Liver (tissue), 3 donors: ENCODE data around the gene ADAMTS2.

Experiments
- FOXA2 ChIP-seq: IDR thresholded peaks from 2 replicates; pipeline ENCODE4 v1.6.1; 2016; ENCODE audit warnings: antibody characterized with exemption
- RAD21 ChIP-seq, 2 donors: IDR thresholded peaks; 2 replicates each; pipeline ENCODE4 v1.6.1; 2016; ENCODE audit warnings: antibody characterized with exemption in 2 of 2, mild to moderate bottlenecking in 2 of 2
- TAF1 ChIP-seq: conservative IDR thresholded peaks from 2 replicates; pipeline ENCODE4 v1.6.1; 2016; ENCODE audit warnings: antibody characterized with exemption, mild to moderate bottlenecking
- YY1 ChIP-seq: IDR thresholded peaks from 2 replicates; pipeline ENCODE4 v1.6.1; 2016; ENCODE audit warnings: antibody characterized with exemption, mild to moderate bottlenecking
- TF ChIP-seq, protein P1 (sequence below): IDR thresholded peaks from 2 replicates; pipeline ENCODE4 v1.6.1; 2016; ENCODE audit warnings: antibody characterized with exemption
- TF ChIP-seq, protein P2 (sequence below): fragments of 150-350 bp; IDR thresholded peaks from 2 replicates; pipeline ENCODE4 v1.5.1; 2017; ENCODE audit warnings: improper control_type of control experiment, low read depth, low read length; ENCODE audit not compliant: missing input control
- donor health status: healthy.
- donor health status: healthy.

DNA sequence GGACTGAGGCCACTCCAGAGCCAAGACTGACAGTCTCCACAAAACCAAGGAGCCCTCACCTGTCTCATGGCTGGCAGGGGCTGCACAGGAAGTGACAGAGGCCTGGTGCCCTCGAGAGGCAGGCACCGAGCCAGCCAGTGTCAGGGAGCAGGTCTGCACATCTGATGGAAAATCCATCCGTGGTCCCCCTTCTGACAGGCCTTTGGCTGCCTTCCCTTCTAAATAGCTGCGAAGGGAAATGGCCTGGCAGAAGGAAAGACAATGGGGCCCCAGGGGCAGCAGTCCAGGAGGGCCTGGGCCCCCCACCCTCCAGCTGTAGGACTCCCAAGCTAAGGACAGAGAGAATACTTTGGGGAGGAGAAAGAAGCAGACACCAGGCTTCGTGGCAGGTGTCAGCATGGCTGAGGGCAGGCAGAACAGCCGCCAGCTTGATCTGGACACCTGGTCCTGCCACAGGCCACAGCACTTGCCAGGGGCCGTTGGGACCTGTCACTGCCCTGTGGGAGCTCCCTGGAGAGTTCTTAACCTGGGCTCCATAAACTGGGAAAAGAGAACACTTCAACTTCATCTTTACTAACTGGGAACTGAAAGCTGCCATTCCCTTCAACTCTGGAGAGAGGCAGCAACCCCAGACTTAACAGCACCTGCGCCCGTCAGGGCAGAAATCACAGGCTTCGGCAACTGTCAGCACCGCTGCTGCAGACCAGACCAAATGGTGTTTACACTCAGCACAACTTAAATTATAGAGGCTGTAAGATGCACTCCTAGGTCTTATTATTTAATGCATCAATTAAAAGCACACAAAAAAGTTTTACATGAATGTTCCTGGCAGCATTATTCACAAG lies 22.0 kb downstream of the ADAMTS2 start:
- TF ChIP-seq TAF1 (no peak), FOXA2 (no peak), RAD21 (IDR thresholded peaks at IDR 0.05) (no peak), YY1 (no peak)
- TF ChIP-seq, protein P1, sequence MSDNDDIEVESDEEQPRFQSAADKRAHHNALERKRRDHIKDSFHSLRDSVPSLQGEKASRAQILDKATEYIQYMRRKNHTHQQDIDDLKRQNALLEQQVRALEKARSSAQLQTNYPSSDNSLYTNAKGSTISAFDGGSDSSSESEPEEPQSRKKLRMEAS: no peak
- TF ChIP-seq, protein P2, sequence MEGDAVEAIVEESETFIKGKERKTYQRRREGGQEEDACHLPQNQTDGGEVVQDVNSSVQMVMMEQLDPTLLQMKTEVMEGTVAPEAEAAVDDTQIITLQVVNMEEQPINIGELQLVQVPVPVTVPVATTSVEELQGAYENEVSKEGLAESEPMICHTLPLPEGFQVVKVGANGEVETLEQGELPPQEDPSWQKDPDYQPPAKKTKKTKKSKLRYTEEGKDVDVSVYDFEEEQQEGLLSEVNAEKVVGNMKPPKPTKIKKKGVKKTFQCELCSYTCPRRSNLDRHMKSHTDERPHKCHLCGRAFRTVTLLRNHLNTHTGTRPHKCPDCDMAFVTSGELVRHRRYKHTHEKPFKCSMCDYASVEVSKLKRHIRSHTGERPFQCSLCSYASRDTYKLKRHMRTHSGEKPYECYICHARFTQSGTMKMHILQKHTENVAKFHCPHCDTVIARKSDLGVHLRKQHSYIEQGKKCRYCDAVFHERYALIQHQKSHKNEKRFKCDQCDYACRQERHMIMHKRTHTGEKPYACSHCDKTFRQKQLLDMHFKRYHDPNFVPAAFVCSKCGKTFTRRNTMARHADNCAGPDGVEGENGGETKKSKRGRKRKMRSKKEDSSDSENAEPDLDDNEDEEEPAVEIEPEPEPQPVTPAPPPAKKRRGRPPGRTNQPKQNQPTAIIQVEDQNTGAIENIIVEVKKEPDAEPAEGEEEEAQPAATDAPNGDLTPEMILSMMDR: no peak
